PC-9 (cell line): ENCODE results near the gene NPTXR. TPM values are rescaled to one million over a fixed set of nuclear protein-coding genes. Genes with fewer than 3 reads are reported as not detected.

ENCODE experiments used
- BruUV-seq: library from RNA; stranded (reverse); fragments of 400-500 nt; replicated peaks from 2 replicates; lab custom pipeline; 2021; lab: Mats Ljungman, UMichigan
- CTCF ChIA-PET: fragments of 300-600 bp; sonication (Branson Sonifier 250); formaldehyde crosslinking; loops from one replicate; lab custom pipeline; 2022; ENCODE audit warnings: antibody characterized with exemption; lab: Charles Lee
- POLR2A ChIA-PET: fragments of 300-600 bp; sonication (Branson Sonifier 250); formaldehyde crosslinking; loops from one replicate; lab custom pipeline; 2022; ENCODE audit warnings: antibody characterized with exemption; ENCODE audit not compliant: unreplicated experiment; lab: Charles Lee
- DNase-seq, 2 experiments: peaks; one replicate each; pipeline versions ENCODE4 v3.0.0 to v3.0.0-alpha.2; 2015 to 2022; ENCODE audit warnings: mixed read lengths in 1 of 2
- H2AFZ ChIP-seq: fragments of 200-600 bp; sonication (generic); 2 replicates; pipeline ENCODE4 v1.8.1; 2017; ENCODE audit warnings: antibody characterized with exemption
- H3F3A ChIP-seq: fragments of 200-600 bp; sonication (generic); 2 replicates; pipeline ENCODE4 v1.8.1; 2017; ENCODE audit warnings: antibody characterized with exemption, mild to moderate bottlenecking, low read depth; ENCODE audit not compliant: insufficient read depth
- H3K27ac ChIP-seq: fragments of 200-600 bp; sonication (generic); 2 replicates; pipeline ENCODE4 v1.6.1; 2016; ENCODE audit warnings: mixed run types
- H3K27me3 ChIP-seq: fragments of 200-600 bp; sonication (generic); 2 replicates; pipeline ENCODE4 v1.6.1; 2016; ENCODE audit warnings: low read depth, mixed run types; ENCODE audit not compliant: insufficient read depth
- H3K36me3 ChIP-seq: fragments of 200-600 bp; sonication (generic); 2 replicates; pipeline ENCODE4 v1.6.1; 2016; ENCODE audit warnings: low read depth, mixed run types
- H3K4me1 ChIP-seq: fragments of 200-600 bp; sonication (generic); replicated peaks from 2 replicates; pipeline ENCODE4 v1.6.1; 2016; ENCODE audit warnings: mixed run types; ENCODE audit not compliant: insufficient read depth
- H3K4me2 ChIP-seq: fragments of 200-600 bp; sonication (generic); 2 replicates; pipeline ENCODE4 v1.6.1; 2017; ENCODE audit warnings: mixed run types
- H3K4me3 ChIP-seq: fragments of 200-600 bp; sonication (generic); 2 replicates; pipeline ENCODE4 v1.6.1; 2016; ENCODE audit warnings: mixed run types
- H3K79me2 ChIP-seq: fragments of 200-600 bp; sonication (generic); 2 replicates; pipeline ENCODE4 v1.6.1; 2017; ENCODE audit warnings: low read depth, mixed run types
- H3K9me2 ChIP-seq: fragments of 200-600 bp; sonication (generic); 2 replicates; pipeline ENCODE4 v1.8.1; 2017; ENCODE audit warnings: mild to moderate bottlenecking; ENCODE audit not compliant: insufficient read depth
- H3K9me3 ChIP-seq: fragments of 200-600 bp; sonication (generic); 2 replicates; pipeline ENCODE4 v1.8.1; 2016; ENCODE audit warnings: low read depth; ENCODE audit not compliant: insufficient read depth
- H4K20me1 ChIP-seq: fragments of 200-600 bp; sonication (generic); 2 replicates; pipeline ENCODE4 v1.8.1; 2017; ENCODE audit not compliant: insufficient read depth
- CTCF ChIP-seq: fragments of 200-600 bp; sonication (generic); conservative IDR thresholded peaks from 2 replicates; pipeline ENCODE4 v1.6.1; 2017; ENCODE audit warnings: mixed run types, antibody characterized with exemption, mild to moderate bottlenecking, moderate library complexity
- EZH2 ChIP-seq: fragments of 200-600 bp; sonication (generic); IDR thresholded peaks from 2 replicates; pipeline ENCODE4 v1.8.0; 2017; ENCODE audit warnings: antibody characterized with exemption, low read depth
- intact Hi-C: fragments of 100-400 bp; cut with micrococcal nuclease; formaldehyde crosslinking; loops from one replicate; pipeline ENCODE4 v1.10.0; 2022; ENCODE audit not compliant: unreplicated experiment
- total RNA-seq: library from RNA; stranded (reverse); gene quantifications from 2 replicates; pipeline ENCODE4 v1.2.3, GENCODE V29; 2021

Gene NPTXR
- total RNA-seq, 1 experiment from 2014 or later, result 14.7 TPM

DNA sequence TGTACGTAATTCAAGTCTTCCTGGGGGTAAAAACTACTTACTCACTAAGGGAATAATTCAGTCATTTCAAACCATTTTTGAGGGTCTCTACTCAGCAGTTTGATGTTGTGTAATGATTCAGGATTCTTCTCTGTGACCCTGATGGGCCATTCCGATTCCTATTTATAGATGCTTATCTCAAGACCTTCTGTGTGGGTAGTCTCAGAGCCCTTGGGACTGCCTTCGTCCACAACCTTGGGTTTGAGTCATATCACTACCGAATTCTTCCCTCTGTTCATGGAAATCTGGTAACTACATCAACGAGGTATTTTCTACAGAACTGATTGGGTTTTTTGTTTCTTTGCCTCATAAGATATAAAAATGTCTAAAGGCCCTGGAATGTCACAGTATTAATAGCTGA, 42.5 kb upstream of the NPTXR start:
- no peak overlapping the region for H3K4me2 ChIP-seq
- H3K27me3 ChIP-seq, result no peaks in the 10 kb centered on the region
- H3K9me2 ChIP-seq, result no peaks in the 10 kb centered on the region
- H2AFZ ChIP-seq, result no peak overlapping the region
- no TSS peak for BruUV-seq
- H3K36me3 ChIP-seq, result no peaks in the 10 kb centered on the region
- no peaks in the 10 kb centered on the region for H3K79me2 ChIP-seq
- H3K27ac ChIP-seq, result no peak overlapping the region
- intact Hi-C loops, result no loop called here
- POLR2A ChIA-PET, result no interaction called here
- no peaks in the 10 kb centered on the region; the same call in 1 of the 2 replicates for H3K9me3 ChIP-seq
- peaks cover 15% of the 10 kb centered on the region; the same call in 1 of the 2 replicates for H3F3A ChIP-seq
- TF ChIP-seq EZH2, result no peak
- TF ChIP-seq CTCF, result no peak
- H4K20me1 ChIP-seq, result no peaks in the 10 kb centered on the region
- no peak overlapping the region for H3K4me3 ChIP-seq
- CTCF ChIA-PET, result no interaction called here
- DNase-seq, result no peak
- H3K4me1 ChIP-seq, result peaks cover 24% of the 10 kb centered on the region

GRCh38 chr22:38882972-38883622, 39.3 kb upstream of the NPTXR start:
- BruUV-seq, result no TSS peak
- Histone ChIP-seq H3K4me1 (peaks cover 26% of the 10 kb centered on the region), H3K9me2 (no peaks in the 10 kb centered on the region), H3K36me3 (no peaks in the 10 kb centered on the region), H3K27ac (no peak overlapping the region), H3K27me3 (no peaks in the 10 kb centered on the region), H4K20me1 (no peaks in the 10 kb centered on the region), H3K79me2 (no peaks in the 10 kb centered on the region), H3F3A (peaks cover 15% of the 10 kb centered on the region; the same call in 1 of the 2 replicates), H3K4me2 (0 out of 2 replicates have a peak overlapping the region, but pooled peaks have one; percentile 23), H2AFZ (no peak overlapping the region), H3K9me3 (no peaks in the 10 kb centered on the region; the same call in 1 of the 2 replicates), H3K4me3 (no peak overlapping the region)
- ChIA-PET POLR2A (interaction anchor here (0.5 to 0.6 kb wide), 5 partner anchors 10 to 67 kb away, joined by 3 to 5 read pairs (median 5); no protein-coding TSS in a partner anchor), CTCF (interaction anchor here (0.7 kb wide), 1 partner anchor 33 kb away, joined by 3 read pairs; no protein-coding TSS in a partner anchor)
- DNase-seq, result no peak
- intact Hi-C loops, result loop anchor here (1.0 kb wide), 1 partner anchor 41 kb away; no protein-coding TSS in a partner anchor
- TF ChIP-seq CTCF (no peak), EZH2 (no peak)

DNA sequence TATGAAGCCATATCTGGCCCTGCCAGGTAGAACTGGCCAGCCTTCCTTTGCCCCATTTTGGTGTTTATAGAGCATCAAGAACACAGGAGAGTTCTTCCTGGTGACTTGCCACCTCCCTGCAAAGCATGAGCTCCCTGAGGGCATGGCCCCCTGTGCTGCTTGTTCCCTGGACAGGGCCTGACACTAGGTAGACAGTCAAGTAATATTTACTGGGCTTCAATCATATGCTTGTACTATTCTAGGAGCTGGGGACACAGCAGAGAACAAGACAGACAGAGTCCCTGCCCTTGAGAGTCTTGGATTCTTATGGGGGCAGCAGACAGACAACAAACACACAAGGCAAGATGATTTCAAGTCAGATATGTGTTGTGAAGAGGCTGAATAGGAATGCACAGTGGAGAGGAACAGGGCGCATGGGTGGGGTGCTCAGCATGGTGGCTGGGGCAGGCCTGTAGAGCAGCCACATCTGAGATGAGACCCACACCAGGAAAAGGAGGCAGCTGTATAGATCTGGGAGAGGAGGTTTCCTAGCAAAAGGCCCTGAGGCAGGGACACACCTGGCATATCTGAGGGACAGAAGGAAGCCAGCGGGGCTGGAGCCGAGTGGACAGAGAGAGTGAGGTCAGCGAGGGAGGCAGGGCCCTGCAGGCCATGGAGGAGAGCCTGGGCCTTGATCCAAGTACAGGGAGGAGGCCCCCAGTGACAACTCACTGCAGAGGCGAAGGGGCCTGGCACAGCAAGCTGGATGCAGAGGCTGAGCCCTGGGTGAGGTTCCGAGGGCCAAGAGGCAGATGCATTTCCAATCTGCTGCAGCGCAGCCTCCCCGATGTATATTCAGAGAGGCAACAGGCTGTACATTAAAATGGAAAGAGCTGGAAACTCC, 38.4 kb upstream of the NPTXR start:
- no peak for TF ChIP-seq CTCF
- TF ChIP-seq EZH2, result no peak
- BruUV-seq, result no TSS peak
- H3K4me3 ChIP-seq, result no peak overlapping the region
- H3K4me2 ChIP-seq, result peak overlapping the region; percentile 23
- ChIA-PET CTCF (interaction anchor here (0.6 kb wide), 1 partner anchor 103 kb away, joined by 4 read pairs; no protein-coding TSS in a partner anchor), POLR2A (interaction anchor here (0.5 to 0.6 kb wide), 4 partner anchors 9 to 67 kb away, joined by 3 to 5 read pairs (median 4); no protein-coding TSS in a partner anchor)
- no peak overlapping the region for H2AFZ ChIP-seq
- H3K9me2 ChIP-seq, result no peaks in the 10 kb centered on the region
- intact Hi-C loops, result no loop called here
- no peaks in the 10 kb centered on the region for H4K20me1 ChIP-seq
- H3K27ac ChIP-seq, result peak overlapping the region; percentile 23; the same call in 1 of the 2 replicates
- H3F3A ChIP-seq, result peaks cover 15% of the 10 kb centered on the region; the same call in 1 of the 2 replicates
- DNase-seq, result peak; percentile 74 to 79
- H3K79me2 ChIP-seq, result no peaks in the 10 kb centered on the region
- H3K27me3 ChIP-seq, result no peaks in the 10 kb centered on the region
- H3K9me3 ChIP-seq, result no peaks in the 10 kb centered on the region
- peaks cover 26% of the 10 kb centered on the region for H3K4me1 ChIP-seq
- no peaks in the 10 kb centered on the region for H3K36me3 ChIP-seq
